T-helper 1 cell (primary cell): ENCODE data around the gene CUL9.

Experiments used
- DNase-seq, 5 donors: peaks; one replicate each; pipeline ENCODE4 v3.0.0-alpha.2; 2012 to 2020

CUL9 gene

DNA sequence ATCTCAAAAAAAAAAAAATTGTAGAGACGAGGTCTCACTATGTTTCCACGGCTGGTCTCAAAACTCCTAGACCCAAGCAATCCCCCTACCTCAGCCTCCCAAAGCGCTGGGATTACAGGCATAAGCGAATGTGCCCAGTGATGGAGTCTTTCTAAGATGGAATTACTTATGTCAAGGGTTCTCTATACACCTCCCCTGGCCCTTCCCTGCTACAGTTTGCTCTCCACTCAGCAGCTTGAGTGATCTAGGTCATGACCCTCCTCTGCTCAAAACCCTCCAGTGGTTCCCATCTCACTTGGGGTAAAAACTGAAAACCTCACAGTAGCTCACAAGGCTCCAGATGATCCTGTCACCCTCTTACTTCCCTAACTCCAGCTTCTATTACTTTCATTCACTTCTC lies 49.1 kb downstream of the CUL9 start:
- DNase-seq: no peak

- no peak for DNase-seq
Measured at GRCh38 chr6:43231735-43232450, 49.9 kb downstream of the CUL9 start.

DNA sequence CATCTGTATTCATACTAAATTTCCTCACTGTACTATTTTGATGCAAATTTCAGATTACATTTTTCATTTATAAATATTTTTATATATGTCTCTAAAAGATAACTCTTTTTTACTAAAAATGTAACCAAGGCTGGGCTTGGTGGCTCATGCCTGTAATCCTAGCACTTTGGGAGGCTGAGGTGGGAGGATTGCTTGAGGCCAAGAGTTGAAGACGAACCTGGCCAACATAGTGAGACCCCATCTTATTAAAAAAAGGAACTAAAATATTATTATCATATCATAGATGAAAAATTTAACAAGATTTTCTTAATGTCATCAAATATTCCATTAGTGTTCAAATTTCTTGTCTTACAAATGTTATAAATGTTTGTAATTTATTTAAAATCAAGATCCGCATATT lies 53.8 kb downstream of the CUL9 start:
- no peak for DNase-seq

- DNase-seq: no peak
Measured at GRCh38 chr6:43239054-43239453, 57.1 kb downstream of the CUL9 start.

DNA sequence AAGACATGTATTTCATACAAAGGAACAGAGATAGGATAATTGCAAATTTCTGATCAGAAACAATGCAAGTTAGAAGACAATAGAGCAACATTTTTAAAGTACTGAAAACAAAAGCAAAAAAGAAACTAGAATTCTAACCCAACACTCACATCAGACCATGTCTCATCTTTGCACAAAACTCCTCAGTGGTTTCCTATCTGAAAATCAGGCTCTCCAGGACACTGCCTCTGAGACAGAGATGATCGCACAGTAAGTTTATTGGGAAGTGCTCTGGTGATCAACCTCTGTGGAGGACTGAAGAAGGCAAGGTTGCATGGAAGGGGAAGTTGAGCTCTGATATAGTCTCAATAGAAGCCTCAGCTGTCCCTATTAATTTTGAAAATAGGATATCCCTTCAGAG lies 59.0 kb downstream of the CUL9 start:
- no peak for DNase-seq

- DNase-seq: no peak
Measured at GRCh38 chr6:43241446-43241845, 59.5 kb downstream of the CUL9 start.

- peak in 1 of 5 donors; percentile 34 for DNase-seq
Measured at GRCh38 chr6:43242908-43243663, 61.1 kb downstream of the CUL9 start, which contains the start of gene TTBK1. Gene TTBK1 (plus strand): TSS chr6:43243481. CDS start chr6:43246661, 3,180 bp downstream.

DNA sequence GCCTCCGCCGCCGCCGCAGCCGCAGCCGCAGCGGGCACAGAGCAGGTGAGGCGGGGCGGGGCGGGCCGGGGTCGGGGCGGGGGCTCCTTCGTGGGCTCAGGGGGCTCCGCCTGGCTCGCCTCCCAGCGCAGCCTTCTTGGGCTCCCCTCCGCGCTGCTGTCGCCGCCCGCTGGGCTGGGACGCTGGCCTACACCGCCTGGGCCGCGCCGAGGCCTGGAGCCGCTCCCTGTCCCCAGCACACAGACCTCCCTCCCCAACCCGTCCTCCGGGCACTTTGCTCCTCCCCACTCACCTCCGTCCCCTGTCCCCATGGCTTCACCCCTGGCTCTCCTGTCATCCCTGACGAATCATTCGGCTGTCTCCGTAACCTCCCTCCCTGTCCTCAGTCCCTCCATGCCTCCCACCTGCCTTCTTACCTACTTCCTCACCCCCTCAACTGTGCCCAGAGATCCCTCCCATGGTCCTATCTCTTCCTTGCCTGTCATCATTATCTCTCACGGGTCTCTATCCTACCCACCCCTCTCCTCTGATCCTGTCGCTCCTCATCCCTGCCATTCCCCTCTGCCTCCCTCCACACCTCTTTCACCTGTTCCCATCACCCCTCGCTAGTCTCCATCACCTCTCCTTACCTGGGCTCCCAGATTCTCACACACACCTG lies 61.8 kb downstream of the CUL9 start:
- DNase-seq: no peak

DNA sequence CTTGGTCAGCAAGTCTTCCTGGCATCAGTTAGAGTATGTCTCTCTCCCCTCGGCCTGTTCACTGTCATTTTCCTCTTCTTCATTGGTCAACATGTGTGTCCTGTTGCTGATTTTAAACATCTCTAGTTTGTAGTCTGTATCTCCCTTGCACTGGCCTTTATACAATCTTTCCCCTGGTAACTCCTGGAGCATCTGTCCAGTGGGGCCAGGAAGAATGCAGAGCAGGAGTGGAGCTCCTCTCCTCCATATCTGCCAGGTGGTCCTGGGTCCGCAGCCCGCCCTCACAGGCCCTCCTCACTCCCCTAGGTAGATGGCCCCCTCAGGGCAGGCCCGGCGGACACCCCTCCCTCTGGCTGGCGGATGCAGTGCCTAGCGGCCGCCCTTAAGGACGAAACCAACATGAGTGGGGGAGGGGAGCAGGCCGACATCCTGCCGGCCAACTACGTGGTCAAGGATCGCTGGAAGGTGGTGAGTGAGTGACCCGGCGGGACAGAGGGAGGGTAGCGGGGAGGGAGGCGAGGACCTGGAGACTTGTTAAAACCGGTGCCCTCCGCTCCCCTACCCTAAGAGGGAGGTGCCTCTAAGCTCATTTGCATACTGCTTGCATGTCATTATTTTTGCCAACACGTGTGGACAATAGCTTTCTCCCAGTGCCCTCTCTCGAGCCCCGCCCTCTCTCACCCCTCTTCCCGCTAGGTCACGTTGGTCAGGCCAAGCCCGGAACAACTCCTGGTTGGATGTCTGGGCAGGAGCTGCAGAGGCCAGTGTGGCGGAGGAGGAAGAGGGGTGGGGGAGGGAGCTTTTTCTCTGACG lies 64.5 kb downstream of the CUL9 start:
- peak in 1 of 5 donors; percentile 22 for DNase-seq

- DNase-seq: peak; percentile 56 to 81 (median 71)
Measured at GRCh38 chr6:43247114-43247999, 65.4 kb downstream of the CUL9 start.

GRCh38 chr6:43248101-43248500 lies 66.1 kb downstream of the CUL9 start:
- DNase-seq: no peak

- no peak for DNase-seq
Measured at GRCh38 chr6:43248791-43249190, 66.8 kb downstream of the CUL9 start.

DNA sequence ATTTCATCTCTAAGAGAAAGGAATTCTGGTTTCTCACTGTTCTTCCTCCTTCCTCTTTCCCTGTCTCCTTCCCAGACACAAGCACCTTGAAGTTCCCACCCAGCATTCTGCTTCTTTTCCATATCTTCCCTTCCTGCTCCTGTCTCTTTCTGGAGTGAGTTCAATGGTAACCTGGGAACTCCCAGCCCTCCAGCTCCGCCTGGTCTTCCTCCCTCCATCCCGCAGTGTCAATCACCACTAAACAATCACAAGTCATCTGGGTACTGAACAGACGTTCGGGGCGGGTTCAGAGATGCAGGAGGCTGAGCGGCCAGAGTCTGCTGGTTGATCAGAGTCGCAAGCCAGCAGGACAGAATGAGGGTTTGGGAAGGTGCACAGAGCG lies 69.0 kb downstream of the CUL9 start:
- no peak for DNase-seq

DNA sequence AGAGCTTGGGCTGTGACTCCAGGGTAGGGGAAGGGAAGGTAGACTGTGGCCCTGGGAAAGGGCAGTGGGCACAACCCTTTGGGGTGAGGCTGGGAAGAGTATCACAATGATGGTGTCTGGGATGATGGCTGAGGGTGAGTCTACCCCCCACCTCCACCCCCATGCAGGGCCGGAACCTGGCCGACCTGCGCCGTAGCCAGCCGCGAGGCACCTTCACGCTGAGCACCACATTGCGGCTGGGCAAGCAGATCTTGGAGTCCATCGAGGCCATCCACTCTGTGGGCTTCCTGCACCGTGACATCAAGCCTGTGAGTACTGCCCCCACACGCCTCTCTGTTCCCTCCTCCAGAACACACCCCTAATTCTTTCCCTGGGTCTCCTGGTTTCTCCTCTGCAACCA lies 71.4 kb downstream of the CUL9 start:
- DNase-seq: no peak

- DNase-seq: no peak
Measured at GRCh38 chr6:43254138-43254817, 72.3 kb downstream of the CUL9 start.

DNA sequence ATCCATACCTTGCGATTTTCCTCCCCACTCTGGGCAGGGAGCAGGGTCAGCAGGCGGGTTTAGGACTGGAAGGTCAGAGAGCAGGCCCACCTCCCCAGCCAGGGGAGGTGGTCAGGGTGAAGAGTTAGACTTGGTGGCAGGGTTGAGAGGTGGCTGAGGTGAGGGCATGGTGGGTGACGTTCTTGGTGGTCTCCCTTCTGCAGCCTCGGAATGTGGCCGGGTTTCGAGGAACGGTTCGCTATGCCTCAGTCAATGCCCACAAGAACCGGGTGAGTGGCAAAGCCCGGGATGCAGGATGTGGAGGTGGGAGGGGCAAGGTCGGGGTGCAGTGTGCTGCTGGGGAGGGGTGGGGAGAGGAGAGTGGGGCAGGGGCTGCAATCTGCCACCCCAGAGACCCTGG lies 72.8 kb downstream of the CUL9 start:
- DNase-seq: no peak

DNA sequence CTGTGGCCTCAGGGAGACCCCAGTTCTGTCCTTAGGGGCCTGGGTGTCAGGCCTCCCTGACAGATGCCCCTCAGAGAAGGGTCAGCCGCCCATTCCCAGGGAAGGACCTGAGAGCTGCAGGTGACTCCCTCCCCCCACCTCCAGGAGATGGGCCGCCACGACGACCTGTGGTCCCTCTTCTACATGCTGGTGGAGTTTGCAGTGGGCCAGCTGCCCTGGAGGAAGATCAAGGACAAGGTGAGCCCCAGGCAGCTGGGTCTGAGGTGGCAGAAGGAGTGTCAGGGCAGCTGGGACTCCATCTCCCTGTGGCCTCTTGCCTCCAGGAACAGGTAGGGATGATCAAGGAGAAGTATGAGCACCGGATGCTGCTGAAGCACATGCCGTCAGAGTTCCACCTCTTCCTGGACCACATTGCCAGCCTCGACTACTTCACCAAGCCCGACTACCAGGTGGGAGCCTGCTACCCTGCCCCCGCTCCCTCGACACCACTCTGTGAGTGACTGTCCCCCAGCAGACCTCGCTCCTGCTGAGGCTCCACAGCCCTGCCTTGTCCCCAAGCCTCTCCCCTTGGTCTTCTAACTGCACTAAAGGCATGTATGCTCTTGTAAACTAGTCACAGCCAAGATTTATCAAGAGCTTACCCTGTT lies 73.5 kb downstream of the CUL9 start:
- DNase-seq: no peak

DNA sequence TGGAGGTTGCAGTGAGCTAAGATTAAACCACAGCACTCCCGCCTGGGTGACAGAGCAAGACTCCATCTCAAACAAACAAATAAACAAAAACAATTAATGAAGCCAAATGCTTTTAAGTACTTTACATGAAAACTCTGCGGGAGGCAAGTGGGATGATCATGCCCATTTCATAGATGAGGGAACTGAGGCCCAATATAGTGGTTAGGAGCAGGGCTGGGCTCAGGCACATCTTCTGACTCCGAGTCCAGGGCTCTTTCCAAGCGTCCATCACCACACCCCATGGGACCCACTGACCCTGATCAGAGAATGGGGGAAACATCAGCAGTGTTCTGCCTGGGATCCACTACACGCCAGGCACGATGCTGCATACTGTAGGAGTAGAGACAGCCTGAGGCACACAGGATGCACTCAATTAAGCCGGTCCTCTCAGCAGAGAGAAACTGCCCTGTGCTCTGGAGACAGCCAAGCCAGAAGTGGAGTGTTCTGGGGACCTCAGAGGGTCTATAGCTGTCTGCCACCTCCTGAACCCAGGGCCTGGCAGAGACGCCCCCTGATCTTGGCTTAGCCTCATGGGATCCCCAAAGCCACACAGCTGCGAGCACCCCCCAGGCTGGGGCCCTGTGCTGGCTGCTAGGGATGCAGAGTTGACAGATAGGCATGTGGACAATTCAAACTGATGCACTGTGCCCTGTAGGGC lies 74.8 kb downstream of the CUL9 start:
- DNase-seq: no peak

- DNase-seq: no peak
Measured at GRCh38 chr6:43257367-43258145, 75.6 kb downstream of the CUL9 start.
